CD4-positive, alpha-beta T cell treated with Interleukin-10 for 1 hour (primary cell): ENCODE measurements around the gene MSH5.

Experiments used
- DNase-seq: peaks from one replicate; pipeline ENCODE4 v3.0.0-alpha.2; 2020

Gene MSH5

GRCh38 chr6:31713991-31714684, 25.7 kb upstream of the MSH5 start:
- no peak for DNase-seq

GRCh38 chr6:31715022-31715958, 24.5 kb upstream of the MSH5 start, which contains the start of gene LY6G6D:
LY6G6D (plus strand) TSS chr6:31715348; CDS start chr6:31715356, 8 bp downstream.
- no peak for DNase-seq

- DNase-seq, result no peak
Observed at GRCh38 chr6:31717499-31718222, 22.1 kb upstream of the MSH5 start.

DNA sequence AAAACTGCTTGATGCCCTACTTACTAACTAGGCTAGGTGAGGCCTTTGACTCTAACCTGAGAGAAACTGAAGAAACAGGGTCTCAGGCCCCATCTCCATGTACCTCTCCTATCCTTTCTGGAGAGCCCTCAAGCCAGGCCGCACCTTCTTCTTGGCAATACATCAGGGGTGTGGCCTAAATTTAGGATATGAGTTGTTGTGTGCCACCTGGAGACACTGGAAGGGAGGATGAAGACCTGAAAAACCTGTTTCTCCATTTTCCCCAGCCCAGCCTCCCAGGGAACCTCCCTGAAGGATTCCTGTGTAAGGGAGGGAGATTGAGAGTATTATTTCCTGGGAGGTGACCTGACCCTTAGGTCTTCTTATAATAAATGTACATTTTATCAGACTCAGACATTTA, 21.5 kb upstream of the MSH5 start:
- DNase-seq, result no peak

- no peak for DNase-seq
Observed at GRCh38 chr6:31719001-31719400, 20.8 kb upstream of the MSH5 start.

GRCh38 chr6:31720196-31720770, 19.5 kb upstream of the MSH5 start:
- DNase-seq, result no peak

- no peak for DNase-seq
Observed at GRCh38 chr6:31721351-31722020, 18.3 kb upstream of the MSH5 start, which contains the start of gene LY6G6C. LY6G6C (minus strand) TSS chr6:31721746; CDS start chr6:31721679, 67 bp downstream.

- no peak for DNase-seq
Observed at GRCh38 chr6:31722173-31722572, 17.6 kb upstream of the MSH5 start.

DNA sequence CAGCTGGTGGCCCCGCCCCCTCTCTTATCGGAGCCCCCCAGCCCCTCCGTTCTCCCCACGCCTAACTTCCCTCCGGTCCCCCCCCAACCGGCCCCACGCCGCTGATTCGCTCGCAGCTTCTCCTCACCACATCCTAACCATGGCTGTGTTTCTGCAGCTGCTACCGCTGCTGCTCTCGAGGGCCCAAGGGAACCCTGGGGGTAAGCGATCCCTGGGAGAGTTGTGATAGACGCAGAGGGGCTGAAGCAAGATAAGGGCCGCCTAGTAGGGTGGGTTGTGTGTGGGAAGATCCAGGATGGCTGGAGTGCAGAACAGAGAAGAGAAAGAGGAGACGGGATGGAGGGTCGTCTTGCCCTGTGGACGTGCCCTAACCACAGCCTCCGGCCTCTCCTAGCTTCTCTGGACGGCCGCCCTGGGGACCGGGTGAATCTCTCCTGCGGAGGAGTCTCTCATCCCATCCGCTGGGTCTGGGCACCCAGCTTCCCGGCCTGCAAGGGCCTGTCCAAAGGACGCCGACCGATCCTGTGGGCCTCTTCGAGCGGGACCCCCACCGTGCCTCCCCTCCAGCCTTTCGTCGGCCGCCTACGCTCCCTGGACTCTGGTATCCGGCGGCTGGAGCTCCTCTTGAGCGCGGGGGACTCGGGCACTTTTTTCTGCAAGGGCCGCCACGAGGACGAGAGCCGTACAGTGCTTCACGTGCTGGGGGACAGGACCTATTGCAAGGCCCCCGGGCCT, 16.4 kb upstream of the MSH5 start, which contains the start of gene MPIG6B:
MPIG6B (plus strand) TSS at position 129 of the 735 bp plus-strand sequence; CDS start at position 140, 11 bp downstream.
- no peak for DNase-seq

DNA sequence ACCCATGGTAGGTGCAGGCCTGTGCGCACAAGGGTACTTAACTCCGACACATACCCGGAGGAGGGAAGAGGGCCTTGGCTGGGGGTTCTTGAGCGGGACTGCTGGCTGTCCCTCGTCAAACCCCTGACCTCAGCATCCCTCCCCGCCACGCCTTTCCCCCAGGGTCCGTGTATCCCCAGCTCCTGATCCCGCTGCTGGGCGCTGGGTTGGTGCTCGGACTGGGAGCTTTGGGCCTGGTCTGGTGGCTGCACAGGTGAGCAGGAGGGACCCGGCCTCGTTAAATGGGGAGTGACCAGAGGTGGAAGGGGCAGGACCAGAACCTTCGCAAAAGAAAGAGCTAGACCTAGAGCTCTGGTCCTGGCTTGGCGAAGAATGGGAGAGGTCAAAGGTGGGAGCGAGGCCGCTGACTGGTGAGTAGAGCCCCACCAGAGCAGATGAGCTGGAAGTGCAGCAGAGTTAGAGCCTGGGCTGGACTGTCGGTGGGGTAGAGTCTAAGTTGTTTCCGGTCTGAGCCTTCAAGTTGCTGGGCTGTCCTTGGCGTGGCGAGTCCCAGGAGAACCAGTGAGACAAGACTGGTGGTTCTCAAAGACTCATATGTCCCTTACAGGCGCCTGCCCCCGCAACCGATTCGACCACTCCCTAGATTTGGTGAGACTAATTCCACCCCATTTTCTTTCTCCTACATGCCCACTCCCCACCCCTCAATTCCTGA, 15.7 kb upstream of the MSH5 start:
- no peak for DNase-seq

- no peak for DNase-seq
Observed at GRCh38 chr6:31725502-31726350, 14.1 kb upstream of the MSH5 start.

DNA sequence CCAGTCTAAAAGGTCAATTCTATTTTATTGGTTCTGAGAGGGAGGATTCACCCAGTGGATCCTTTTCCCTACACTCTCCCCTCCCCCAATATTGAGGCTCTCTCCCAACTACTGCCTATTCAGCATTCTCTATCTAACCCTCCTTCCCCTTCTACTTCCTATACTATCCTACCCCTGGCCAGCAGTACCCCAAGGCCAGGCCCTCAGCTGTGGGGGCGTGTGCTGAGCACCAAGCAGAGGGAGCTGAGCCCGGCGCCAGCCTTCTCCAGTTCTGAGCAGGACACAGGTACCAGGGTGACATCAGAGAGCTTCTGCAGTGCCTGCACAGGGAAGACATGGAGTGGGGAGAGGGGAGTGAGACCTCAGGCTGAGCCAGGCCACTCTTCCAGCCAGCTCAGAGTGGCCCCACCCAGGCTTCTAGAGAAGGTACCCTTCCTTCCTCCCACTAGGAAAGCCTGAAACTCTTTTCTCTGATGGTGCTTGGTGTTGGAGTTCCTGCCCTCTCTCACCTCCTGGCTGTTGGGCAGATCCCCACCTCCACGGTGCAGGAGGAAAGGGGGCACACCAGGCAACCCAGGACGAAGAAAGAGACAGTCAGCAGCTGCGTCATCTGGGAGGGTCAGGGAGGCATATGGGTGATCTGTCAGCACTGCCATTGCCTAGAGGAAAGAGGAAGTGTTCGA, 12.6 kb upstream of the MSH5 start:
- DNase-seq, result no peak

DNA sequence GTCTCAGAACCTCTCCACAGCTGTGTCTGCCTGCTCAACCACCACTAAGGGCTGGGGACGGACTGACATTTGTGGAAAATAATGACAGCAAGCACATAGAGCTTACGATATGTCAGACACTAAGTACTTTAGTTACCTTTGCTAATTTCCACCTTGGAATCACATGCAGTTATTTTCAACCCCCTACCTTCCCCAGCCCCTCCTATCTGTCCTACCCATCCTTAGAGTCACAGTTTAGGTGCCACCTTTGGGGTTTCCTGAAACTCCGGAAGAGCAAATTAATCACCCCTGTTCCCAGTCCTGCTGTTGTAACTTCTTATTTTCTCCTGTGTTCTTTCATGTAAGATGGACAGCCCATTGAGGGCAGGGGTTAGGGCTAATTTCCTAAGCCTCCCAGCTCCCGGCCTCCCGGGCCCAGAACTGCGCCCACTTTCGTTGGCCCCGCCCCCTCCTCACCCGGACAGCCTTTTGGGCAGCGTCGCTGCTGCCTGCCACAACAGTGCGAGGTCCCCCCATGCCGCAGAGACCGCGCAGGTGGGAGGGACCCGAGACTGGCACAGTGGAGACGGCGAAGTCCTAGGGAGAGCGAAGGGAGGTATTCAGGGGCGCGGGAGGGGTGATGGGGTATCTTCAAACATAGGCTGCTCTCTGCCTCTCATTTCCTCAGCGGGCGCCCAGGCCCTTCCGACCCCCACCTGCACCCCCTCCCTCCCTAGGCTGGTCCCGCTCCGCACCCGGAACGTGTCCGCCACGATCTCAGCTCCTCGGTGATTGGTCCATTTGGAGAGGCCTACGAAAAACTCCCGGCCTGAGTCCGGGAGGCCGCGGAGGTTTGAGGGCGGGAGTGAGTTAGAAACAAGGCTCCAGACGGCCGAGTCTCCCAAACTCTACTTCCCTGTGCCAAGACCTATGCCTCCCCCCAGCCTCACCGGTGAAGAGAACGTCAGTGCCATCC, 11.8 kb upstream of the MSH5 start:
- DNase-seq, result peak; percentile 34

DNA sequence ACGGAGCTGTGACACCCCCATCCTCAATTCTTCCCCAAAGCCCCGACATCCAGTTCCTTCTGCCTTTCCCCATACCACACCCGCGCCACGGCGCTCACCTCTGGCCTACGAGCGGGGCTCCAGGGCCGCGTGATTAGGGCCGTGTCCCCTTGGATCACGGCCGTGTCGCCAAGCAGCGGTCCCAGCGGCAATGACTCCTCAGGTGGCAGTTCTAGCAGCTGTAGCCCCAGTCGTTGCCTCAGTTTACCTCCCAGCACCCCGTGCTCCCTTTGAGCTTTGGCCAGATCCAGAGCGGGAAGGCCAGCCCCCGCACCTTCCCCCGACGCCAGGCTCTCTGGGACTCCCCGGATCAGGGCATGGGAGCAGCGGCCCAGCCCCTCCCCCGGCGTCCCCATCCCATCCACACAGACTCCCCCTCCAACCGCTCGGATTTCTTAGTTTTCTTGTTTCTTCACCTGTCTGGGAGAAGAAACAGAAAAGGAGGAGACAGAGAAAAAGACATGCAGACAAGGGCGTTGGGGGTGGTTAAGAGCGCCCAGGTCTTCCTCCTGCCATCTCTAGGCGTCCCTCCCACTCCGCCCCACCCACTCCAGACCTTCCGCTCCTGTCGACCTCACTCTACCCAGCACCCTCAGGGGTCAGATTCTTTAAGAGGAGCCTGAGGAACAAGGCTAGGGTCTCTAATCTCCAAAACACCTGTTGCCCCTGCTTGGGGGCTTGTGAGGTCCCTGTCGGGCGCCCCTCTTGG, 10.9 kb upstream of the MSH5 start, which contains the start of gene DDAH2:
DDAH2 (minus strand) TSS at position 533 of the 748 bp plus-strand sequence; CDS start at position 395, 138 bp downstream.
- no peak for DNase-seq

DNA sequence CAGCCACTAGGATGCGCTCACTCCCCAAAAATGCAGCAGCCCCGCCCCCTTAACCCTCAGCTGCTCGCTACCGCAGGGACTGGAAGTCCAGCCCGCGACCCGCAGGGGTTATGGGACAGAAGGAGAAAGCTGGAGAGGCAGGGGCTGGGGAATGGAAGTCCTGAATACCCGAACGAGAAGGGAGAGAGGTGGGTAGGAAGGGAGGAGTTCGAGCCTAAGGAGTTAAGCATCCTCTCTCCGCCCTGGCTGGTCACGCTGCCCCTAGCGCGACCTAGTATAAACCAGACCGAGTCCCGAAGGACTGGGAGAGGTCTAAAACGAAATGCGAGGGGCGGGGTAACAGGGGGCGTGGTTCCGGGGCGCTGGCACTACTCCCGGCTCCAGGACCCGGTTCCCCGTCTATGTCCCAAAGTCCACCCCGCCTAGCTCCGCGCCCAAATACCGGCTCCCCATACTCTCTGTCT, 10.3 kb upstream of the MSH5 start:
- peak; percentile 84 for DNase-seq

GRCh38 chr6:31729979-31730630, 9.7 kb upstream of the MSH5 start:
- peak; percentile 75 for DNase-seq
